ENCODE measurements around the gene CPZ.

Gene CPZ

DNA sequence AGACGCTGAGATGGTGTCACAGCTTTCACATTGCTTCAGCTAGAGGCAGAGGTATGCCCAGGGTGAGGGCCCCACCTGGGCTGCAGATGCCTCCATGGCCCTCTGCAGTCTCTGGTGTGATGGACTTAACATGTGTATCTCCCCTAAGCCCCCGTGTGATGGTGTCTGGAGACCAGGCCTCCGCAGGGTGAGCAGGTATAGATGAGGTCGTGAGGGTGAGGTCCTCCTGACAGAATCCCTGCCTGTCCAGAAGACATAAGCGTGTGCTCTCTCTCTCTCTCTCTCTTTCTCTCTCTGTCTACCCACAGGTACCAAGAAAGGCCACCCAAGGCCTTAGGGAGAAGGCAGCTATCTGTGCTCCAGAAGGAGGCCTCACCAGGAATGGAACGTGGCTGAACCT lies 50.9 kb downstream of the CPZ start:
- Histone ChIP-seq H3K4me1 (ENCODE audit: control insufficient read depth, insufficient read depth, low read length) (no peaks in the 10 kb centered on the region), H3K9ac (ENCODE audit: low read depth, low read length) (no peak overlapping the region), H3K27me3 (ENCODE audit: control insufficient read depth, insufficient read depth, low read length) (no peaks in the 10 kb centered on the region), H3K36me3 (ENCODE audit: control insufficient read depth, insufficient read depth, low read length) (no peaks in the 10 kb centered on the region), H3K27ac (ENCODE audit: low read depth, low read length) (no peak overlapping the region), H3K9me3 (ENCODE audit: control insufficient read depth, insufficient read depth, low read length) (no peaks in the 10 kb centered on the region), H3K4me3 (ENCODE audit: low read depth, low read length) (no peak overlapping the region)

DNA sequence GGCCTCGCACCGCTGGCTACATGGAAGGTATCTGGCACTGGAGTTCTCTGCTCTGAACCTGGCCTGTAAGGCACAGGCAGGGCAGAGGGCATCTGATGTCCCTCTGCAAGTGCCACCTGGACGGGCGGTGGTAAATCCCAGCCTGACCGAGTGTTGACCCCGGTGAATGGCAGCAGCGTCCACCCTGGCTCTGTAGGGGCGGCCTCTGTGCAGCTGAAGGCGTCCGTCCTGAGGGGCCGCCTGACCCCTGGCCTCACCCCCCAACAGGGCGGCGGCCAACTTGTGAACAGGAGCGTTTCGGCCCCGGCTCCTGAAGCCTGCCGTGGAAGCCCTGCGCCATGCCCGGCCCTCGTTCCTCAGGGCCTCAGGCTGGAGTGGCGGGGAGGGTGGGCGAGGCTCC lies 51.4 kb downstream of the CPZ start:
- Histone ChIP-seq H3K4me1 (ENCODE audit: control insufficient read depth, insufficient read depth, low read length) (no peaks in the 10 kb centered on the region), H3K9ac (ENCODE audit: low read depth, low read length) (no peak overlapping the region), H3K27me3 (ENCODE audit: control insufficient read depth, insufficient read depth, low read length) (no peaks in the 10 kb centered on the region)

GRCh38 chr4:8644461-8644891 lies 51.9 kb downstream of the CPZ start:
- H3K36me3 ChIP-seq (ENCODE audit: control insufficient read depth, insufficient read depth, low read length) = no peaks in the 10 kb centered on the region
- no peaks in the 10 kb centered on the region for H3K4me1 ChIP-seq (ENCODE audit: control insufficient read depth, insufficient read depth, low read length)
- no peak overlapping the region for H3K4me3 ChIP-seq (ENCODE audit: low read depth, low read length)
- no peak overlapping the region for H3K9ac ChIP-seq (ENCODE audit: low read depth, low read length)
- no peaks in the 10 kb centered on the region for H3K9me3 ChIP-seq (ENCODE audit: control insufficient read depth, insufficient read depth, low read length)
- H3K27ac ChIP-seq (ENCODE audit: low read depth, low read length) = no peak overlapping the region
- no peaks in the 10 kb centered on the region for H3K27me3 ChIP-seq (ENCODE audit: control insufficient read depth, insufficient read depth, low read length)

More for the DNA sequence above, 51.4 kb downstream of the CPZ start:
- no peaks in the 10 kb centered on the region for H3K36me3 ChIP-seq (ENCODE audit: control insufficient read depth, insufficient read depth, low read length)
- no peak overlapping the region for H3K27ac ChIP-seq (ENCODE audit: low read depth, low read length)
- H3K4me3 ChIP-seq (ENCODE audit: low read depth, low read length) = no peak overlapping the region
- no peaks in the 10 kb centered on the region for H3K9me3 ChIP-seq (ENCODE audit: control insufficient read depth, insufficient read depth, low read length)

- no peaks in the 10 kb centered on the region for H3K36me3 ChIP-seq (ENCODE audit: control insufficient read depth, insufficient read depth, low read length)
- H3K4me1 ChIP-seq (ENCODE audit: control insufficient read depth, insufficient read depth, low read length) = no peaks in the 10 kb centered on the region
- no peak overlapping the region for H3K4me3 ChIP-seq (ENCODE audit: low read depth, low read length)
- H3K27ac ChIP-seq (ENCODE audit: low read depth, low read length) = no peak overlapping the region
- H3K9me3 ChIP-seq (ENCODE audit: control insufficient read depth, insufficient read depth, low read length) = no peaks in the 10 kb centered on the region
- H3K9ac ChIP-seq (ENCODE audit: low read depth, low read length) = no peak overlapping the region
- H3K27me3 ChIP-seq (ENCODE audit: control insufficient read depth, insufficient read depth, low read length) = no peaks in the 10 kb centered on the region
Measured at GRCh38 chr4:8644966-8645752, 52.6 kb downstream of the CPZ start.

DNA sequence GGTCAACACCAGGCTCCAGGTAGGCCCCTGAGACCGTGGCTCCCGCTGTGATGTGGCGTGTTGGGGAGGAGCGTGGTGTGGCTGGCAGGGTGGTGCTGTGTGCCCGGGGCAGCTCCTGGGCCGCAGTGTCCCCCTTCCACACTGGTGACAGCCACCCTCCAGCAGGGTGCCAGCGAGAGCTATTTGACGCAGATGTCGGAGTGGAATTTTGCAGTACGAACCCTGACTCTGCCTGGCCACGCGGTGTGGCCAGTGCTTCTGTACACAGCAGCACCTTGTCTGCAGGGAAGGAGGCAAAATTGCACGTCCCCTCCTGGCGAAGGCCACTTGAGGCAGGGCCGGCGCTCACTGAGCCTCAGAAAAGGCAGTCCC lies 53.2 kb downstream of the CPZ start:
- Histone ChIP-seq H3K4me3 (ENCODE audit: low read depth, low read length) (no peak overlapping the region), H3K27me3 (ENCODE audit: control insufficient read depth, insufficient read depth, low read length) (no peaks in the 10 kb centered on the region), H3K9ac (ENCODE audit: low read depth, low read length) (no peak overlapping the region), H3K9me3 (ENCODE audit: control insufficient read depth, insufficient read depth, low read length) (no peaks in the 10 kb centered on the region), H3K4me1 (ENCODE audit: control insufficient read depth, insufficient read depth, low read length) (no peaks in the 10 kb centered on the region), H3K36me3 (ENCODE audit: control insufficient read depth, insufficient read depth, low read length) (no peaks in the 10 kb centered on the region), H3K27ac (ENCODE audit: low read depth, low read length) (no peak overlapping the region)

GRCh38 chr4:8646296-8647093 lies 53.9 kb downstream of the CPZ start:
- Histone ChIP-seq H3K9ac (ENCODE audit: low read depth, low read length) (no peak overlapping the region), H3K27ac (ENCODE audit: low read depth, low read length) (no peak overlapping the region), H3K9me3 (ENCODE audit: control insufficient read depth, insufficient read depth, low read length) (no peaks in the 10 kb centered on the region), H3K27me3 (ENCODE audit: control insufficient read depth, insufficient read depth, low read length) (no peaks in the 10 kb centered on the region), H3K4me1 (ENCODE audit: control insufficient read depth, insufficient read depth, low read length) (no peaks in the 10 kb centered on the region), H3K4me3 (ENCODE audit: low read depth, low read length) (no peak overlapping the region), H3K36me3 (ENCODE audit: control insufficient read depth, insufficient read depth, low read length) (no peaks in the 10 kb centered on the region)

- no peaks in the 10 kb centered on the region for H3K27me3 ChIP-seq (ENCODE audit: control insufficient read depth, insufficient read depth, low read length)
Measured at GRCh38 chr4:8647094-8647570, 54.6 kb downstream of the CPZ start.

DNA sequence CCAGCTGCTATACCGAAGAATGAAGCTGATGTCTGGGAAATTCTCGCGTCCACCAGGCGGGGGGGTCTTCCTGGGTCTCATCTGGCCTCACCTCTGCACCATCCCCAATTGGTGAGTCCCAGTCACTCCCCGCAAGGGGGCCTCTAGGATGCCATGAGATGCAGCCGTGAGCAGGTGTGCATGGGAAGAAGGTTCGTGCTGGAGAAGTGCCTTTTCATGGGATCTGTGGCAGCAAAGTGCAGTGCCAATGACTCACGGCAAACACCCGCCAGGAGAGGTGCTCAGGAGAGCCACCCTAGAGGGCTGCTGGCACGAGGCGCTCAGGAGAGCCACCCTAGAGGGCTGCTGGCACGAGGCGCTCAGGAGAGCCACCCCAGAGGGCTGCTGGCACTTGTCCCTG lies 55.1 kb downstream of the CPZ start:
- H3K4me3 ChIP-seq (ENCODE audit: low read depth, low read length) = no peak overlapping the region
- no peaks in the 10 kb centered on the region for H3K4me1 ChIP-seq (ENCODE audit: control insufficient read depth, insufficient read depth, low read length)
- H3K27me3 ChIP-seq (ENCODE audit: control insufficient read depth, insufficient read depth, low read length) = no peaks in the 10 kb centered on the region
- no peaks in the 10 kb centered on the region for H3K36me3 ChIP-seq (ENCODE audit: control insufficient read depth, insufficient read depth, low read length)
- no peak overlapping the region for H3K9ac ChIP-seq (ENCODE audit: low read depth, low read length)
- no peak overlapping the region for H3K27ac ChIP-seq (ENCODE audit: low read depth, low read length)
- H3K9me3 ChIP-seq (ENCODE audit: control insufficient read depth, insufficient read depth, low read length) = no peaks in the 10 kb centered on the region

More at GRCh38 chr4:8647094-8647570, 54.6 kb downstream of the CPZ start:
- Histone ChIP-seq H3K27ac (ENCODE audit: low read depth, low read length) (no peak overlapping the region), H3K9me3 (ENCODE audit: control insufficient read depth, insufficient read depth, low read length) (no peaks in the 10 kb centered on the region), H3K4me3 (ENCODE audit: low read depth, low read length) (no peak overlapping the region), H3K36me3 (ENCODE audit: control insufficient read depth, insufficient read depth, low read length) (no peaks in the 10 kb centered on the region), H3K4me1 (ENCODE audit: control insufficient read depth, insufficient read depth, low read length) (no peaks in the 10 kb centered on the region), H3K9ac (ENCODE audit: low read depth, low read length) (no peak overlapping the region)

- Histone ChIP-seq H3K9me3 (ENCODE audit: control insufficient read depth, insufficient read depth, low read length) (no peaks in the 10 kb centered on the region), H3K9ac (ENCODE audit: low read depth, low read length) (no peak overlapping the region), H3K4me3 (ENCODE audit: low read depth, low read length) (no peak overlapping the region), H3K27ac (ENCODE audit: low read depth, low read length) (no peak overlapping the region), H3K4me1 (ENCODE audit: control insufficient read depth, insufficient read depth, low read length) (no peaks in the 10 kb centered on the region), H3K27me3 (ENCODE audit: control insufficient read depth, insufficient read depth, low read length) (no peaks in the 10 kb centered on the region), H3K36me3 (ENCODE audit: control insufficient read depth, insufficient read depth, low read length) (no peaks in the 10 kb centered on the region)
Measured at GRCh38 chr4:8648296-8648695, 55.7 kb downstream of the CPZ start.

DNA sequence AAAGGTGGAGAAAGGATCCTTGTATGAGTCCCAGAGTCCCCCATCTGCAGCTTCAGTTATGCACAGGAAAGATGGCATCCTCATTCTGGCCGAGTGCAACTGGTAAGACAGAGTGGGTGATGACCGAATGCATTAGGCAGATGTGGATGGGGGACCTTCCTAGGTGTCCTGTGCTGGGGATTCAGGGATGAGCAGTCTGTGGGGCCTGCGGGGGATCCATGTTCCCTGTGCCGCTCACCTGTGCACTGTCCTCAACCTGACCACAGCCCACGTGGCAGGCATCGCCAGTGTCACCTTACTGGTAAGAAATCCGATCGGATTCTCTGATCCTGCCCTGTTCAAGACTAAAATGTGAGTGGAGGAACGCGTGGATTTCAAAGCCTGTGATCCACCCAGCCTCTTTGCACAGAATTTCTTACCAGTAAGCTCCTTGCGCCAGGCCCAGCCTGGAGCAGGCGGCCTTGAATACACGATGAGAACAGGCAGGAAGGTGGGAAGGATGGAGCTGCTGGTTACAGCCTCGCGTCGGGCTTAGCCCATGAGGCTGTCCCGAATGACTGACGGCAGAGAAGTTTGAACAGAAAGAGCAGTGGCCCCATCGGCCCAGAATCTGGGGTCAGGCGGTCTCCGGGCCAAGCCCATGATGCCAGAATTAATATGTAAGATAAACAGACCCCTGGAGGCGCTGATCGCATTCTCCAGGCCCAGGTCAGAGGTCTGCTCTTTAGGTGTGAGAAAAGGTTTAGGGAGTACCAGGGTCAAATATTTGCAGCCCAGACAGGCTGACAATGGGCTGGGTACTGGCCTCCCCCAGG lies 56.5 kb downstream of the CPZ start:
- Histone ChIP-seq H3K27me3 (ENCODE audit: control insufficient read depth, insufficient read depth, low read length) (no peaks in the 10 kb centered on the region), H3K9ac (ENCODE audit: low read depth, low read length) (no peak overlapping the region), H3K27ac (ENCODE audit: low read depth, low read length) (no peak overlapping the region), H3K4me3 (ENCODE audit: low read depth, low read length) (no peak overlapping the region), H3K9me3 (ENCODE audit: control insufficient read depth, insufficient read depth, low read length) (no peaks in the 10 kb centered on the region), H3K36me3 (ENCODE audit: control insufficient read depth, insufficient read depth, low read length) (no peaks in the 10 kb centered on the region), H3K4me1 (ENCODE audit: control insufficient read depth, insufficient read depth, low read length) (no peaks in the 10 kb centered on the region)
